Measurements from ENCODE around the gene ZNF563.

GRCh38 chr19:12295191-12295590, 38.2 kb downstream of the ZNF563 start:
- TF ChIP-seq, protein P1, sequence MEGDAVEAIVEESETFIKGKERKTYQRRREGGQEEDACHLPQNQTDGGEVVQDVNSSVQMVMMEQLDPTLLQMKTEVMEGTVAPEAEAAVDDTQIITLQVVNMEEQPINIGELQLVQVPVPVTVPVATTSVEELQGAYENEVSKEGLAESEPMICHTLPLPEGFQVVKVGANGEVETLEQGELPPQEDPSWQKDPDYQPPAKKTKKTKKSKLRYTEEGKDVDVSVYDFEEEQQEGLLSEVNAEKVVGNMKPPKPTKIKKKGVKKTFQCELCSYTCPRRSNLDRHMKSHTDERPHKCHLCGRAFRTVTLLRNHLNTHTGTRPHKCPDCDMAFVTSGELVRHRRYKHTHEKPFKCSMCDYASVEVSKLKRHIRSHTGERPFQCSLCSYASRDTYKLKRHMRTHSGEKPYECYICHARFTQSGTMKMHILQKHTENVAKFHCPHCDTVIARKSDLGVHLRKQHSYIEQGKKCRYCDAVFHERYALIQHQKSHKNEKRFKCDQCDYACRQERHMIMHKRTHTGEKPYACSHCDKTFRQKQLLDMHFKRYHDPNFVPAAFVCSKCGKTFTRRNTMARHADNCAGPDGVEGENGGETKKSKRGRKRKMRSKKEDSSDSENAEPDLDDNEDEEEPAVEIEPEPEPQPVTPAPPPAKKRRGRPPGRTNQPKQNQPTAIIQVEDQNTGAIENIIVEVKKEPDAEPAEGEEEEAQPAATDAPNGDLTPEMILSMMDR (IDR thresholded peaks at IDR 0.05 in 2 of 3, conservative IDR thresholded peaks at IDR 0.05 in 1 of 3; ENCODE audit: borderline replicate concordance in 1 of 3, insufficient read depth in 1 of 3, low read depth in 2 of 3, low read length in 2 of 3), result no peak
- no peak for TF ChIP-seq EZH2phosphoT487 (IDR thresholded peaks at IDR 0.05; ENCODE audit: borderline replicate concordance)
- TF ChIP-seq, protein P2, sequence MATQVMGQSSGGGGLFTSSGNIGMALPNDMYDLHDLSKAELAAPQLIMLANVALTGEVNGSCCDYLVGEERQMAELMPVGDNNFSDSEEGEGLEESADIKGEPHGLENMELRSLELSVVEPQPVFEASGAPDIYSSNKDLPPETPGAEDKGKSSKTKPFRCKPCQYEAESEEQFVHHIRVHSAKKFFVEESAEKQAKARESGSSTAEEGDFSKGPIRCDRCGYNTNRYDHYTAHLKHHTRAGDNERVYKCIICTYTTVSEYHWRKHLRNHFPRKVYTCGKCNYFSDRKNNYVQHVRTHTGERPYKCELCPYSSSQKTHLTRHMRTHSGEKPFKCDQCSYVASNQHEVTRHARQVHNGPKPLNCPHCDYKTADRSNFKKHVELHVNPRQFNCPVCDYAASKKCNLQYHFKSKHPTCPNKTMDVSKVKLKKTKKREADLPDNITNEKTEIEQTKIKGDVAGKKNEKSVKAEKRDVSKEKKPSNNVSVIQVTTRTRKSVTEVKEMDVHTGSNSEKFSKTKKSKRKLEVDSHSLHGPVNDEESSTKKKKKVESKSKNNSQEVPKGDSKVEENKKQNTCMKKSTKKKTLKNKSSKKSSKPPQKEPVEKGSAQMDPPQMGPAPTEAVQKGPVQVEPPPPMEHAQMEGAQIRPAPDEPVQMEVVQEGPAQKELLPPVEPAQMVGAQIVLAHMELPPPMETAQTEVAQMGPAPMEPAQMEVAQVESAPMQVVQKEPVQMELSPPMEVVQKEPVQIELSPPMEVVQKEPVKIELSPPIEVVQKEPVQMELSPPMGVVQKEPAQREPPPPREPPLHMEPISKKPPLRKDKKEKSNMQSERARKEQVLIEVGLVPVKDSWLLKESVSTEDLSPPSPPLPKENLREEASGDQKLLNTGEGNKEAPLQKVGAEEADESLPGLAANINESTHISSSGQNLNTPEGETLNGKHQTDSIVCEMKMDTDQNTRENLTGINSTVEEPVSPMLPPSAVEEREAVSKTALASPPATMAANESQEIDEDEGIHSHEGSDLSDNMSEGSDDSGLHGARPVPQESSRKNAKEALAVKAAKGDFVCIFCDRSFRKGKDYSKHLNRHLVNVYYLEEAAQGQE (IDR thresholded peaks at IDR 0.05; ENCODE audit: low read depth), result no peak

Measured in HCT116 (cell line).